CD14-positive monocyte (primary cell): ENCODE results near the gene FOXL2NB. TPM values are rescaled to one million over a fixed set of nuclear protein-coding genes. Genes with fewer than 3 reads are reported as not detected.

Source experiments
- DNase-seq, 3 donors: peaks; one replicate each; pipeline ENCODE4 v3.0.0-alpha.2; 2011 to 2022
- H2AFZ ChIP-seq: 2 replicates; pipeline ENCODE4 v1.6.0; 2012; ENCODE audit warnings: mild to moderate bottlenecking, low read depth, low read length, inconsistent platforms; ENCODE audit not compliant: insufficient read depth, poor library complexity, severe bottlenecking
- H3K27ac ChIP-seq, 2 donors: 1 replicate in 1 of 2; 2 replicates in 1 of 2; pipeline ENCODE4 v1.5.1; 2012 to 2013; ENCODE audit warnings: low read length in 2 of 2, control low read depth in 1 of 2, inconsistent platforms in 1 of 2, low read depth in 1 of 2, mild to moderate bottlenecking in 1 of 2
- H3K27me3 ChIP-seq, 2 donors: one replicate each; pipeline versions ENCODE4 v1.6.0 to v1.6.1; 2011 to 2013; ENCODE audit warnings: low read length in 2 of 2; ENCODE audit not compliant: control insufficient read depth in 2 of 2, insufficient read depth in 2 of 2
- H3K36me3 ChIP-seq, 2 donors: replicated peaks in 1 of 2; 1 replicate in 1 of 2; 2 replicates in 1 of 2; pipeline versions ENCODE4 v1.5.1 to v1.6.1; 2012 to 2013; ENCODE audit warnings: low read length in 2 of 2, control low read depth in 1 of 2, inconsistent platforms in 1 of 2, mild to moderate bottlenecking in 1 of 2; ENCODE audit not compliant: insufficient read depth in 2 of 2, control insufficient read depth in 1 of 2
- H3K4me1 ChIP-seq, 2 donors: 1 replicate in 1 of 2; 2 replicates in 1 of 2; pipeline versions ENCODE4 v1.5.1 to v1.6.1; 2012 to 2013; ENCODE audit warnings: low read length in 2 of 2, control low read depth in 1 of 2, inconsistent platforms in 1 of 2, mild to moderate bottlenecking in 1 of 2, moderate library complexity in 1 of 2; ENCODE audit not compliant: insufficient read depth in 2 of 2, control insufficient read depth in 1 of 2
- H3K4me2 ChIP-seq: replicated peaks from 2 replicates; pipeline ENCODE3; 2012; ENCODE audit warnings: low read length, moderate library complexity, mild to moderate bottlenecking; ENCODE audit not compliant: poor library complexity, severe bottlenecking; ENCODE audit errors: extremely low read depth
- H3K4me3 ChIP-seq, 3 experiments: fragments of 200-600 bp in 1 of 3; sonication (generic) in 1 of 3; replicated peaks in 1 of 3; 1 replicate in 2 of 3; 2 replicates in 1 of 3; pipeline ENCODE4 v1.5.1; 2011 to 2013; ENCODE audit warnings: low read length in 3 of 3, mild to moderate bottlenecking in 3 of 3, control low read depth in 2 of 3, low read depth in 2 of 3, inconsistent platforms in 1 of 3, moderate library complexity in 1 of 3
- H3K79me2 ChIP-seq: 2 replicates; pipeline ENCODE4 v1.6.0; 2012; ENCODE audit warnings: mild to moderate bottlenecking, control low read depth, inconsistent platforms, low read length, moderate library complexity; ENCODE audit not compliant: insufficient read depth
- H3K9ac ChIP-seq: 2 replicates; pipeline ENCODE4 v1.6.0; 2017; ENCODE audit warnings: low read length, mild to moderate bottlenecking; ENCODE audit not compliant: insufficient read depth, poor library complexity, severe bottlenecking
- H3K9me3 ChIP-seq, 2 donors: replicated peaks in 1 of 2; 1 replicate in 1 of 2; 2 replicates in 1 of 2; pipeline versions ENCODE4 v1.5.1 to v1.6.1; 2012 to 2013; ENCODE audit warnings: low read length in 2 of 2, control low read depth in 1 of 2; ENCODE audit not compliant: control insufficient read depth in 1 of 2, insufficient read depth in 1 of 2
- H4K20me1 ChIP-seq: 2 replicates; pipeline ENCODE4 v1.6.0; 2012; ENCODE audit warnings: mild to moderate bottlenecking, low read length, control low read depth, moderate library complexity; ENCODE audit not compliant: insufficient read depth
- H3K27ac Mint-ChIP-seq, 7 donors: one replicate each; pipeline ENCODE4 v1.8.0; 2020; ENCODE audit warnings: mild to moderate bottlenecking in 7 of 7, mixed read lengths in 7 of 7, moderate library complexity in 6 of 7, inconsistent platforms in 2 of 7
- H3K27me3 Mint-ChIP-seq, 3 donors: one replicate each; pipeline ENCODE4 v1.8.0; 2021 to 2022; ENCODE audit warnings: low read depth in 3 of 3, mild to moderate bottlenecking in 3 of 3, mixed read lengths in 3 of 3, moderate library complexity in 3 of 3, inconsistent platforms in 1 of 3
- H3K36me3 Mint-ChIP-seq, 2 donors: one replicate each; pipeline ENCODE4 v1.8.0; 2020; ENCODE audit warnings: mixed read lengths in 2 of 2, inconsistent platforms in 1 of 2, mild to moderate bottlenecking in 1 of 2
- H3K4me1 Mint-ChIP-seq: one replicate; pipeline ENCODE4 v1.8.0; 2020; ENCODE audit warnings: mild to moderate bottlenecking, mixed read lengths
- H3K4me3 Mint-ChIP-seq, 2 donors: one replicate each; pipeline ENCODE4 v1.8.0; 2020; ENCODE audit warnings: mild to moderate bottlenecking in 2 of 2, mixed read lengths in 2 of 2, moderate library complexity in 1 of 2
- H3K9me3 Mint-ChIP-seq, 7 donors: one replicate each; pipeline ENCODE4 v1.8.0; 2020 to 2022; ENCODE audit warnings: mixed read lengths in 7 of 7, mild to moderate bottlenecking in 6 of 7, moderate library complexity in 6 of 7, inconsistent platforms in 2 of 7
- WGBS: methylation state at CpG from one replicate; pipeline ENCODE4 v1.1.5; 2013; ENCODE audit warnings: missing lambda C conversion rate; ENCODE audit not compliant: insufficient coverage; 5-methylcytosine and 5-hydroxymethylcytosine counted together
- intact Hi-C, 2 donors: fragments of 100-400 bp; cut with micrococcal nuclease; formaldehyde crosslinking; loops; one replicate each; pipeline versions ENCODE4 v1.15.0 to v1.15.1; 2023
- polyA plus RNA-seq, 3 donors: library from polyadenylated mRNA; depleted of rRNA in 1 of 3; unstranded in 2 of 3; stranded (reverse) in 1 of 3; fragments of 300-500 nt in 2 of 3; fragments of >200 nt in 1 of 3; fragmentation: Illumina TruSeq in 2 of 3; gene quantifications; 1 replicate in 2 of 3; 2 replicates in 1 of 3; pipeline ENCODE4 v1.2.3, GENCODE V29; 2012 to 2021
- TF ChIP-seq, protein P1 (sequence below): fragments of 200-600 bp; IDR thresholded peaks from one replicate; pipeline ENCODE4 v1.8.0; 2022; ENCODE audit warnings: antibody characterized with exemption, mild to moderate bottlenecking

Gene FOXL2NB
- polyA plus RNA-seq, 3 donors = not detected

DNA sequence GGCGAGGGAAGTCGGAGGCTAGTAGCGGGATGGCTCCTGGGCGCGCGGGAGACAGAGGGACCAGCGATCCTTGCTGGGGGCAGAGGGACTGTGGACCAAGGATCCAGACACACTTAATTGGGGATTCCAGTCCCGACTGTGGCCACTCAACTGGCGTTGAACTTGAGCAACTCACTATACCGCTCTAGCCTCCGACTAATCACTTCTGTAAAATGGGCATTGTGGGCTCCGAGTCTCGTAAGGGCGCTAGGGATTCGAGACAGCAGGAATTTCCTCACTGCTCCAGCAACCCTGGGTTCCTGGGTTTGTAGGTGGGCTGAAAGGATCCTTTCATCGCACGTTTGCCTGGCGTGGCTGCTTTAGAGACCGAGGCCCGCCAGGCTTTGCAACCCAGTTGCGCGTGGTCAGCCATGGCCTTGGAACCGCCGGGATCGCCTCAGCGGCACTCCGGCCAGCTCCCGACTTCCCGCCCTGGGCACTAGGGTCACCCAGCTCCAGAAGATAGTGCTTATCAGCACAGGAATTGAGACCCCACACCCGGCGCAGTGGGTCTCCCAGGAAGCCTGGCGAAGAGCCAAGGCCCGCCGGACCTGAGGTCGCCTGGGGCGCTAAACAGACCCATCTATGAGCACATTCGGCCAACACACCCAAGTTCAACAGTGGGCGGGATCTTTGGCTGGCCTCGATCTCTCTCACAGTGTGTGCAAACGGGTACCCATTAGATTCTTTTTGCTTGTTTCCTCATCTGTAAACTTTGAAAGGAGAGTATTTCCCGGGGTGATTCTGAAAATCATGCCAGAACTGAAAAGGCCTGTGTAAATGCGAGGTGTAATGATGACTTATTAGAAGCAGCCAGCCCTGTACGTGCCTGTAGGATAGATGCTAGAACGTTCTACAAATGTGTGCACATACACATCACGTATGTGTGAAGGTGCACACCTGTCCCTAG is 10.0 kb upstream of the FOXL2NB start:
- Histone ChIP-seq H3K27me3 (peaks cover 69 to 92% of the 10 kb centered on the region in 2 donors), H2AFZ (no peak overlapping the region), H4K20me1 (no peaks in the 10 kb centered on the region), H3K36me3 (no peaks in the 10 kb centered on the region), H3K9ac (no peak overlapping the region), H3K9me3 (peaks cover 8 to 44% of the 10 kb centered on the region in 2 donors), H3K79me2 (no peaks in the 10 kb centered on the region), H3K4me3 (peak overlapping the region in 1 of 3 experiments; percentile 69), H3K4me2 (peak overlapping the region; percentile 81), H3K27ac (no peak overlapping the region), H3K4me1 (peaks cover 43 to 45% of the 10 kb centered on the region in 2 donors)
- TF ChIP-seq, protein P1, sequence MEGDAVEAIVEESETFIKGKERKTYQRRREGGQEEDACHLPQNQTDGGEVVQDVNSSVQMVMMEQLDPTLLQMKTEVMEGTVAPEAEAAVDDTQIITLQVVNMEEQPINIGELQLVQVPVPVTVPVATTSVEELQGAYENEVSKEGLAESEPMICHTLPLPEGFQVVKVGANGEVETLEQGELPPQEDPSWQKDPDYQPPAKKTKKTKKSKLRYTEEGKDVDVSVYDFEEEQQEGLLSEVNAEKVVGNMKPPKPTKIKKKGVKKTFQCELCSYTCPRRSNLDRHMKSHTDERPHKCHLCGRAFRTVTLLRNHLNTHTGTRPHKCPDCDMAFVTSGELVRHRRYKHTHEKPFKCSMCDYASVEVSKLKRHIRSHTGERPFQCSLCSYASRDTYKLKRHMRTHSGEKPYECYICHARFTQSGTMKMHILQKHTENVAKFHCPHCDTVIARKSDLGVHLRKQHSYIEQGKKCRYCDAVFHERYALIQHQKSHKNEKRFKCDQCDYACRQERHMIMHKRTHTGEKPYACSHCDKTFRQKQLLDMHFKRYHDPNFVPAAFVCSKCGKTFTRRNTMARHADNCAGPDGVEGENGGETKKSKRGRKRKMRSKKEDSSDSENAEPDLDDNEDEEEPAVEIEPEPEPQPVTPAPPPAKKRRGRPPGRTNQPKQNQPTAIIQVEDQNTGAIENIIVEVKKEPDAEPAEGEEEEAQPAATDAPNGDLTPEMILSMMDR = no peak
- H3K4me3 Mint-ChIP-seq = peak overlapping the region; percentile 72 to 92
- DNase-seq = no peak
- H3K4me1 Mint-ChIP-seq = peaks cover 43% of the 10 kb centered on the region
- peaks cover 0 to 31% (median 12%) of the 10 kb centered on the region in 7 donors for H3K9me3 Mint-ChIP-seq
- H3K27me3 Mint-ChIP-seq = peaks cover 76 to 95% (median 90%) of the 10 kb centered on the region in 3 donors
- H3K36me3 Mint-ChIP-seq = peaks cover 6 to 11% of the 10 kb centered on the region in 2 donors
- H3K27ac Mint-ChIP-seq = peak overlapping the region in 1 of 7 donors; percentile 25
- intact Hi-C loops = loop anchor here in 1 of 2 donors (2.0 kb wide), 1 partner anchor 392 kb away; no protein-coding TSS in a partner anchor
- 10% methylated on average over 43 of the region's 45 CpGs for WGBS

DNA sequence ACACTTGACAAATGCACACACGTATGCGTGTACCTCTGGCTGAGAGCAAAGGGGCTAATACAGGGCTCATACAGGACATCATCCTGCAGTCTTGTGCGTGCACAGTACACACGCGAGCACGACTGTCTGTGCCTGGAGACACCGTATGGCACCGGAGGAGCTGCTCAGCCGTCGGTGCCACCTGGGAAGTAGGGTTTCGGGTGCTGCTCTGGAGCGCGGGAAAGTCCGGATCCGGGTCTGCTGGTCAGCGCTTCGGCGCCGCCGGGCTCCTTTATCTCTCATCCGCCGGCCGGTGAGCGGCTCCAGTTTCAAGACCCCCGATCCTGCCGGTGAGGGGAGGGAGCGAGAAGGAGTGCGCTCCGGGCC is 9.3 kb upstream of the FOXL2NB start:
- H3K27me3 Mint-ChIP-seq = peaks cover 82 to 95% (median 93%) of the 10 kb centered on the region in 3 donors
- TF ChIP-seq, protein P1 = no peak
- peak overlapping the region in 1 of 2 donors; percentile 87 for H3K4me3 Mint-ChIP-seq
- H3K4me2 ChIP-seq = no peak overlapping the region
- H3K4me1 ChIP-seq = peaks cover 43 to 45% of the 10 kb centered on the region in 2 donors
- intact Hi-C loops = loop anchor here in 1 of 2 donors (2.0 kb wide), 1 partner anchor 391 kb away; no protein-coding TSS in a partner anchor
- H3K36me3 ChIP-seq = no peaks in the 10 kb centered on the region
- DNase-seq = no peak
- peaks cover 8 to 45% of the 10 kb centered on the region in 2 donors for H3K9me3 ChIP-seq
- H3K27ac Mint-ChIP-seq = peak overlapping the region in 1 of 7 donors; percentile 25
- H4K20me1 ChIP-seq = no peaks in the 10 kb centered on the region
- no peak overlapping the region for H3K27ac ChIP-seq
- peaks cover 76 to 98% of the 10 kb centered on the region in 2 donors for H3K27me3 ChIP-seq
- peaks cover 0 to 31% (median 12%) of the 10 kb centered on the region in 7 donors for H3K9me3 Mint-ChIP-seq
- H2AFZ ChIP-seq = no peak overlapping the region
- no peak overlapping the region for H3K4me3 ChIP-seq
- peaks cover 9 to 14% of the 10 kb centered on the region in 2 donors for H3K36me3 Mint-ChIP-seq
- no peak overlapping the region for H3K9ac ChIP-seq
- H3K4me1 Mint-ChIP-seq = peaks cover 43% of the 10 kb centered on the region
- H3K79me2 ChIP-seq = no peaks in the 10 kb centered on the region
- 2% methylated on average over 18 of the region's 29 CpGs for WGBS
